A673 (cell line): Measurements from ENCODE around the gene SYN1. TPM values are rescaled to one million over a fixed set of nuclear protein-coding genes. Genes with fewer than 3 reads are reported as not detected.

ENCODE experiments used
- BruUV-seq: library from RNA; stranded (reverse); fragments of 400-500 nt; replicated peaks from 2 replicates; lab custom pipeline; 2021; lab: Mats Ljungman, UMichigan
- CTCF ChIA-PET: fragments of 300-600 bp; sonication (Branson Sonifier 250); formaldehyde crosslinking; loops from one replicate; lab custom pipeline; 2022; ENCODE audit warnings: antibody characterized with exemption; lab: Charles Lee
- POLR2A ChIA-PET: fragments of 300-600 bp; sonication (Branson Sonifier 250); formaldehyde crosslinking; loops from one replicate; lab custom pipeline; 2022; ENCODE audit warnings: antibody characterized with exemption; ENCODE audit not compliant: low non-redundant PET; lab: Charles Lee
- DNase-seq: peaks from one replicate; pipeline ENCODE4 v3.0.0-alpha.2; 2015; ENCODE audit warnings: low spot score
- H3K27ac ChIP-seq: fragments of 200-600 bp; sonication (generic); 2 replicates; pipeline ENCODE4 v1.5.1; 2016; ENCODE audit warnings: mixed run types, low read depth, mild to moderate bottlenecking, mixed read lengths, antibody characterized with exemption, low read length; ENCODE audit not compliant: poor library complexity, severe bottlenecking
- H3K27me3 ChIP-seq: fragments of 200-600 bp; sonication (generic); replicated peaks from 2 replicates; pipeline ENCODE4 v1.6.1; 2017; ENCODE audit warnings: mixed run types, low read depth, mild to moderate bottlenecking, mixed read lengths, antibody characterized with exemption, low read length; ENCODE audit not compliant: insufficient read depth, poor library complexity
- H3K36me3 ChIP-seq: fragments of 200-600 bp; sonication (generic); 2 replicates; pipeline ENCODE4 v1.6.1; 2016; ENCODE audit warnings: mixed run types, mild to moderate bottlenecking, mixed read lengths, antibody characterized with exemption, low read length; ENCODE audit not compliant: insufficient read depth, poor library complexity, severe bottlenecking
- H3K4me1 ChIP-seq: fragments of 200-600 bp; sonication (generic); 2 replicates; pipeline ENCODE4 v1.6.1; 2017; ENCODE audit warnings: mixed run types, mild to moderate bottlenecking, mixed read lengths, antibody characterized with exemption, low read length; ENCODE audit not compliant: insufficient read depth, poor library complexity, severe bottlenecking
- H3K4me3 ChIP-seq: fragments of 200-600 bp; sonication (generic); 2 replicates; pipeline ENCODE4 v1.5.1; 2016; ENCODE audit warnings: low read depth, mixed run types, mild to moderate bottlenecking, mixed read lengths, low read length; ENCODE audit not compliant: poor library complexity, severe bottlenecking
- H3K9me3 ChIP-seq: fragments of 200-600 bp; sonication (generic); 2 replicates; pipeline ENCODE4 v1.6.1; 2016; ENCODE audit warnings: mixed run types, low read depth, mild to moderate bottlenecking, mixed read lengths, antibody characterized with exemption, low read length; ENCODE audit not compliant: poor library complexity, severe bottlenecking
- EZH2 ChIP-seq: fragments of 200-600 bp; sonication (generic); IDR thresholded peaks from 2 replicates; pipeline ENCODE4 v1.6.1; 2017; ENCODE audit warnings: borderline replicate concordance, low read depth, mild to moderate bottlenecking, mixed read lengths, antibody characterized with exemption, low read length; ENCODE audit not compliant: poor library complexity, severe bottlenecking
- intact Hi-C: fragments of 100-400 bp; cut with micrococcal nuclease; formaldehyde crosslinking; loops from one replicate; pipeline ENCODE4 v1.10.0; 2022; ENCODE audit not compliant: unreplicated experiment
- total RNA-seq: library from RNA; stranded (reverse); gene quantifications from 2 replicates; pipeline ENCODE4 v1.2.3, GENCODE V29; 2021
- TF ChIP-seq, protein P1 (sequence below): fragments of 300-800, 200-600 bp; sonication (generic); conservative IDR thresholded peaks from 2 replicates; pipeline ENCODE4 v1.5.1; 2017; ENCODE audit warnings: low read depth, mild to moderate bottlenecking, antibody characterized with exemption, low read length, moderate library complexity, mixed read lengths

Gene SYN1
- total RNA-seq, 1 experiment from 2014 or later: 9.2 TPM

DNA sequence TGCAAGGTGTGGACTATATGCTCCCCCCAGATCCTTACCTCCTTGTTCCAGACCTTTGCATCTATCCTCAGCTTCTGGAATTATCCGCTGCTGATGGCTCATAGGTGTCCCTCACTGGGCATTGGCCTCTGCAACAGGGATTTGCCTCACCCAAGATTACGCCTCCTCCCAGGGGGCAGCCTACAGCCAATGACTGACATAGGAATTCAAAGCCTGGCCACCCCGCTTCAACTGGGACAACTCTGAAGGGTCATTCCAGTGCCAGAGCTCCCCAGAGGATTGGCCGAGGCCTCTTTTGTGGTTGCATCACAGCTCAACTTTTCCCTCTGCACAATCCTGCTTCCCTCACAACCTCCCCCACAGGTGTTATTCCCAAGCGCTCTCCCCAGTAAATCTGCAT, 5.0 kb downstream of the SYN1 start:
- Histone ChIP-seq H3K27ac (no peak overlapping the region), H3K4me1 (no peaks in the 10 kb centered on the region), H3K36me3 (no peaks in the 10 kb centered on the region), H3K4me3 (no peak overlapping the region), H3K9me3 (no peaks in the 10 kb centered on the region), H3K27me3 (no peaks in the 10 kb centered on the region)
- BruUV-seq: no TSS peak
- intact Hi-C loops: no loop called here
- DNase-seq: no peak
- TF ChIP-seq EZH2: no peak
- TF ChIP-seq, protein P1, sequence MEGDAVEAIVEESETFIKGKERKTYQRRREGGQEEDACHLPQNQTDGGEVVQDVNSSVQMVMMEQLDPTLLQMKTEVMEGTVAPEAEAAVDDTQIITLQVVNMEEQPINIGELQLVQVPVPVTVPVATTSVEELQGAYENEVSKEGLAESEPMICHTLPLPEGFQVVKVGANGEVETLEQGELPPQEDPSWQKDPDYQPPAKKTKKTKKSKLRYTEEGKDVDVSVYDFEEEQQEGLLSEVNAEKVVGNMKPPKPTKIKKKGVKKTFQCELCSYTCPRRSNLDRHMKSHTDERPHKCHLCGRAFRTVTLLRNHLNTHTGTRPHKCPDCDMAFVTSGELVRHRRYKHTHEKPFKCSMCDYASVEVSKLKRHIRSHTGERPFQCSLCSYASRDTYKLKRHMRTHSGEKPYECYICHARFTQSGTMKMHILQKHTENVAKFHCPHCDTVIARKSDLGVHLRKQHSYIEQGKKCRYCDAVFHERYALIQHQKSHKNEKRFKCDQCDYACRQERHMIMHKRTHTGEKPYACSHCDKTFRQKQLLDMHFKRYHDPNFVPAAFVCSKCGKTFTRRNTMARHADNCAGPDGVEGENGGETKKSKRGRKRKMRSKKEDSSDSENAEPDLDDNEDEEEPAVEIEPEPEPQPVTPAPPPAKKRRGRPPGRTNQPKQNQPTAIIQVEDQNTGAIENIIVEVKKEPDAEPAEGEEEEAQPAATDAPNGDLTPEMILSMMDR: no peak
- ChIA-PET POLR2A (no interaction called here), CTCF (no interaction called here)

- Histone ChIP-seq H3K4me1 (no peaks in the 10 kb centered on the region), H3K27me3 (no peaks in the 10 kb centered on the region), H3K4me3 (no peak overlapping the region), H3K36me3 (no peaks in the 10 kb centered on the region), H3K27ac (no peak overlapping the region), H3K9me3 (no peaks in the 10 kb centered on the region)
- no peak for TF ChIP-seq EZH2
- TF ChIP-seq, protein P1: no peak
- no TSS peak for BruUV-seq
- no peak for DNase-seq
- intact Hi-C loops: no loop called here
- ChIA-PET CTCF (no interaction called here), POLR2A (no interaction called here)
Measured at GRCh38 chrX:47613082-47613481, 6.6 kb downstream of the SYN1 start.

- peaks cover under 1% of the 10 kb centered on the region for H3K4me1 ChIP-seq
Measured at GRCh38 chrX:47612418-47612817, 7.2 kb downstream of the SYN1 start.

More at GRCh38 chrX:47612418-47612817, 7.2 kb downstream of the SYN1 start:
- Histone ChIP-seq H3K27me3 (no peaks in the 10 kb centered on the region), H3K4me3 (no peak overlapping the region), H3K36me3 (no peaks in the 10 kb centered on the region), H3K9me3 (no peaks in the 10 kb centered on the region), H3K27ac (no peak overlapping the region)
- POLR2A ChIA-PET: no interaction called here
- DNase-seq: no peak
- no TSS peak for BruUV-seq
- intact Hi-C loops: no loop called here
- TF ChIP-seq, protein P1: no peak
- no peak for TF ChIP-seq EZH2
- CTCF ChIA-PET: no interaction called here
